ENCODE results near the gene C9orf40.

C9orf40 gene

GRCh38 chr9:74935008-74935407 is 17.7 kb downstream of the C9orf40 start:
- Histone ChIP-seq H3K9ac (ENCODE audit: low read length) (no peak overlapping the region), H3K9me2 (replicated peaks; ENCODE audit: insufficient read depth, low read length) (no peaks in the 10 kb centered on the region), H3K27ac (ENCODE audit: low read length) (no peak overlapping the region), H2AFZ (ENCODE audit: low read length) (no peak overlapping the region), H3K36me3 (replicated peaks; ENCODE audit: insufficient read depth, low read length) (no peaks in the 10 kb centered on the region), H3K27me3 (replicated peaks; ENCODE audit: insufficient read depth, low read length) (no peaks in the 10 kb centered on the region), H3F3A (ENCODE audit: insufficient read depth, low read length) (no peaks in the 10 kb centered on the region), H3K9me3 (replicated peaks; ENCODE audit: insufficient read depth, low read length) (no peaks in the 10 kb centered on the region), H3K79me2 (ENCODE audit: low read length) (no peaks in the 10 kb centered on the region), H3K4me2 (ENCODE audit: low read depth, low read length) (no peak overlapping the region), H3K4me3 (ENCODE audit: low read length) (no peak overlapping the region), H3K4me1 (ENCODE audit: low read length) (no peaks in the 10 kb centered on the region), H4K20me1 (ENCODE audit: insufficient read depth, low read length) (no peaks in the 10 kb centered on the region)
- DNase-seq: no peak
- TF ChIP-seq EZH2 (optimal IDR thresholded peaks at IDR 0.05; ENCODE audit: low read depth, low read length) (no peak), CTCF (IDR thresholded peaks at IDR 0.05; ENCODE audit: low read length) (no peak), EZH2phosphoT487 (IDR thresholded peaks at IDR 0.05; ENCODE audit: low read length) (no peak)

GRCh38 chr9:74921737-74922136 is 31.0 kb downstream of the C9orf40 start:
- no peak for DNase-seq
- no peaks in the 10 kb centered on the region for H3F3A ChIP-seq (ENCODE audit: insufficient read depth, low read length)
- H3K9ac ChIP-seq (ENCODE audit: low read length): no peak overlapping the region
- no peak overlapping the region for H3K4me2 ChIP-seq (ENCODE audit: low read depth, low read length)
- no peaks in the 10 kb centered on the region for H3K4me1 ChIP-seq (ENCODE audit: low read length)
- no peaks in the 10 kb centered on the region for H3K36me3 ChIP-seq (replicated peaks; ENCODE audit: insufficient read depth, low read length)
- H3K27me3 ChIP-seq (replicated peaks; ENCODE audit: insufficient read depth, low read length): no peaks in the 10 kb centered on the region
- H3K9me2 ChIP-seq (replicated peaks; ENCODE audit: insufficient read depth, low read length): no peaks in the 10 kb centered on the region
- no peak overlapping the region for H3K27ac ChIP-seq (ENCODE audit: low read length)
- H4K20me1 ChIP-seq (ENCODE audit: insufficient read depth, low read length): no peaks in the 10 kb centered on the region
- no peaks in the 10 kb centered on the region for H3K79me2 ChIP-seq (ENCODE audit: low read length)
- H2AFZ ChIP-seq (ENCODE audit: low read length): no peak overlapping the region
- no peak for TF ChIP-seq EZH2 (optimal IDR thresholded peaks at IDR 0.05; ENCODE audit: low read depth, low read length)
- TF ChIP-seq EZH2phosphoT487 (IDR thresholded peaks at IDR 0.05; ENCODE audit: low read length): no peak
- no peak for TF ChIP-seq CTCF (IDR thresholded peaks at IDR 0.05; ENCODE audit: low read length)
- H3K4me3 ChIP-seq (ENCODE audit: low read length): no peak overlapping the region
- H3K9me3 ChIP-seq (replicated peaks; ENCODE audit: insufficient read depth, low read length): no peaks in the 10 kb centered on the region

GRCh38 chr9:74920944-74921626 is 31.6 kb downstream of the C9orf40 start:
- H3K27ac ChIP-seq (ENCODE audit: low read length): no peak overlapping the region
- H3K4me2 ChIP-seq (ENCODE audit: low read depth, low read length): no peak overlapping the region
- no peak for TF ChIP-seq EZH2phosphoT487 (IDR thresholded peaks at IDR 0.05; ENCODE audit: low read length)
- no peak overlapping the region for H3K9ac ChIP-seq (ENCODE audit: low read length)
- no peaks in the 10 kb centered on the region for H4K20me1 ChIP-seq (ENCODE audit: insufficient read depth, low read length)
- H2AFZ ChIP-seq (ENCODE audit: low read length): no peak overlapping the region
- no peaks in the 10 kb centered on the region for H3K9me2 ChIP-seq (replicated peaks; ENCODE audit: insufficient read depth, low read length)
- no peaks in the 10 kb centered on the region for H3K36me3 ChIP-seq (replicated peaks; ENCODE audit: insufficient read depth, low read length)
- no peaks in the 10 kb centered on the region for H3K9me3 ChIP-seq (replicated peaks; ENCODE audit: insufficient read depth, low read length)
- H3K4me1 ChIP-seq (ENCODE audit: low read length): no peaks in the 10 kb centered on the region
- H3K4me3 ChIP-seq (ENCODE audit: low read length): no peak overlapping the region
- no peaks in the 10 kb centered on the region for H3K27me3 ChIP-seq (replicated peaks; ENCODE audit: insufficient read depth, low read length)
- no peak for DNase-seq
- H3K79me2 ChIP-seq (ENCODE audit: low read length): no peaks in the 10 kb centered on the region
- no peaks in the 10 kb centered on the region for H3F3A ChIP-seq (ENCODE audit: insufficient read depth, low read length)

GRCh38 chr9:74910036-74910435 is 42.7 kb downstream of the C9orf40 start:
- no peaks in the 10 kb centered on the region for H3K9me2 ChIP-seq (replicated peaks; ENCODE audit: insufficient read depth, low read length)
- no peak overlapping the region for H3K27ac ChIP-seq (ENCODE audit: low read length)
- no peaks in the 10 kb centered on the region for H3K36me3 ChIP-seq (replicated peaks; ENCODE audit: insufficient read depth, low read length)
- no peaks in the 10 kb centered on the region for H3K9me3 ChIP-seq (replicated peaks; ENCODE audit: insufficient read depth, low read length)
- H3K4me3 ChIP-seq (ENCODE audit: low read length): no peak overlapping the region
- no peak overlapping the region for H3K4me2 ChIP-seq (ENCODE audit: low read depth, low read length)
- H2AFZ ChIP-seq (ENCODE audit: low read length): no peak overlapping the region
- H3K9ac ChIP-seq (ENCODE audit: low read length): no peak overlapping the region
- TF ChIP-seq CTCF (IDR thresholded peaks at IDR 0.05; ENCODE audit: low read length) (no peak), EZH2 (optimal IDR thresholded peaks at IDR 0.05; ENCODE audit: low read depth, low read length) (no peak)
- no peaks in the 10 kb centered on the region for H3K27me3 ChIP-seq (replicated peaks; ENCODE audit: insufficient read depth, low read length)
- no peaks in the 10 kb centered on the region for H3K79me2 ChIP-seq (ENCODE audit: low read length)
- no peaks in the 10 kb centered on the region for H4K20me1 ChIP-seq (ENCODE audit: insufficient read depth, low read length)
- no peak for DNase-seq
- no peaks in the 10 kb centered on the region for H3K4me1 ChIP-seq (ENCODE audit: low read length)
- no peaks in the 10 kb centered on the region for H3F3A ChIP-seq (ENCODE audit: insufficient read depth, low read length)
